ENCODE measurements around the gene ABCD4.

The ABCD4 gene

GRCh38 chr14:74302634-74303569 is at the start of gene ABCD4 (continued):
- TF ChIP-seq ZNF404 (tag by site-specific recombination; IDR thresholded peaks at IDR 0.05) (no peak), ZSCAN30 (tag by site-specific recombination; IDR thresholded peaks at IDR 0.05) (peak; percentile 36; the same call in 1 of the 2 replicates), BCL6B (tag by site-specific recombination; IDR thresholded peaks at IDR 0.05) (no peak), ZBTB1 (tag by site-specific recombination; IDR thresholded peaks at IDR 0.05) (peak; percentile 98), SP3 (tag by site-specific recombination; IDR thresholded peaks at IDR 0.05) (peak; percentile 49), ZBTB44 (tag by site-specific recombination; IDR thresholded peaks at IDR 0.05) (no peak), ZNF776 (tag by site-specific recombination; IDR thresholded peaks at IDR 0.05; ENCODE audit: borderline replicate concordance) (no peak), ZNF112 (tag by site-specific recombination; IDR thresholded peaks at IDR 0.05) (no peak), ZNF664 (tag by site-specific recombination; IDR thresholded peaks at IDR 0.05) (no peak), ZNF16 (tag by site-specific recombination; IDR thresholded peaks at IDR 0.05; ENCODE audit: low read depth) (no peak), PBX3 (CRISPR knock-in tag; IDR thresholded peaks at IDR 0.05) (no peak), IKZF3 (tag by site-specific recombination; IDR thresholded peaks at IDR 0.05) (no peak), HIC1 (tag by site-specific recombination; IDR thresholded peaks at IDR 0.05) (no peak), ZNF629 (tag by site-specific recombination; IDR thresholded peaks at IDR 0.05) (no peak; the same call in 1 of the 2 replicates), KLF8 (tag by site-specific recombination; IDR thresholded peaks at IDR 0.05) (peak; percentile 80), ZNF830 (tag by site-specific recombination; IDR thresholded peaks at IDR 0.05; ENCODE audit: low read depth) (no peak), ZBTB11 (tag by site-specific recombination; conservative IDR thresholded peaks at IDR 0.05; ENCODE audit: low read depth) (peak; percentile 70), SP2 (tag by site-specific recombination; IDR thresholded peaks at IDR 0.05) (peak; percentile 26), ZNF274 (IDR thresholded peaks at IDR 0.05; ENCODE audit: low read length) (no peak), ZNF274 (tag by site-specific recombination; IDR thresholded peaks at IDR 0.05; ENCODE audit: borderline replicate concordance) (no peak), GLI4 (tag by site-specific recombination; IDR thresholded peaks at IDR 0.05) (no peak), ZNF302 (tag by site-specific recombination; IDR thresholded peaks at IDR 0.05; ENCODE audit: low read depth) (no peak), KLF9 (tag by site-specific recombination; IDR thresholded peaks at IDR 0.05; ENCODE audit: low read depth) (peak; percentile 79), ZNF391 (tag by site-specific recombination; IDR thresholded peaks at IDR 0.05; ENCODE audit: borderline replicate concordance, low read depth) (no peak), ZBTB26 (tag by site-specific recombination; optimal IDR thresholded peaks at IDR 0.05) (peak; percentile 58), ZNF561 (tag by site-specific recombination; IDR thresholded peaks at IDR 0.05; ENCODE audit: borderline replicate concordance) (peak; percentile 47; the same call in 1 of the 2 replicates), ZBTB6 (tag by site-specific recombination; IDR thresholded peaks at IDR 0.05) (no peak)

Data from HEK293 (cell line).